GM19043 (cell line): ENCODE results near the gene TACSTD2.
"Not testable (repeated sequence)": the region's sequence is repeated elsewhere in the genome, so short reads cannot be mapped to it uniquely, and the experiment has no call there.

Experiments
- ATAC-seq: cut with Tn5 transposase; IDR thresholded peaks from one replicate; pipeline ENCODE4 v1.9.1; 2021; ENCODE audit warnings: low read depth; ENCODE audit not compliant: unreplicated experiment

TACSTD2 gene, protein sequence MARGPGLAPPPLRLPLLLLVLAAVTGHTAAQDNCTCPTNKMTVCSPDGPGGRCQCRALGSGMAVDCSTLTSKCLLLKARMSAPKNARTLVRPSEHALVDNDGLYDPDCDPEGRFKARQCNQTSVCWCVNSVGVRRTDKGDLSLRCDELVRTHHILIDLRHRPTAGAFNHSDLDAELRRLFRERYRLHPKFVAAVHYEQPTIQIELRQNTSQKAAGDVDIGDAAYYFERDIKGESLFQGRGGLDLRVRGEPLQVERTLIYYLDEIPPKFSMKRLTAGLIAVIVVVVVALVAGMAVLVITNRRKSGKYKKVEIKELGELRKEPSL

DNA sequence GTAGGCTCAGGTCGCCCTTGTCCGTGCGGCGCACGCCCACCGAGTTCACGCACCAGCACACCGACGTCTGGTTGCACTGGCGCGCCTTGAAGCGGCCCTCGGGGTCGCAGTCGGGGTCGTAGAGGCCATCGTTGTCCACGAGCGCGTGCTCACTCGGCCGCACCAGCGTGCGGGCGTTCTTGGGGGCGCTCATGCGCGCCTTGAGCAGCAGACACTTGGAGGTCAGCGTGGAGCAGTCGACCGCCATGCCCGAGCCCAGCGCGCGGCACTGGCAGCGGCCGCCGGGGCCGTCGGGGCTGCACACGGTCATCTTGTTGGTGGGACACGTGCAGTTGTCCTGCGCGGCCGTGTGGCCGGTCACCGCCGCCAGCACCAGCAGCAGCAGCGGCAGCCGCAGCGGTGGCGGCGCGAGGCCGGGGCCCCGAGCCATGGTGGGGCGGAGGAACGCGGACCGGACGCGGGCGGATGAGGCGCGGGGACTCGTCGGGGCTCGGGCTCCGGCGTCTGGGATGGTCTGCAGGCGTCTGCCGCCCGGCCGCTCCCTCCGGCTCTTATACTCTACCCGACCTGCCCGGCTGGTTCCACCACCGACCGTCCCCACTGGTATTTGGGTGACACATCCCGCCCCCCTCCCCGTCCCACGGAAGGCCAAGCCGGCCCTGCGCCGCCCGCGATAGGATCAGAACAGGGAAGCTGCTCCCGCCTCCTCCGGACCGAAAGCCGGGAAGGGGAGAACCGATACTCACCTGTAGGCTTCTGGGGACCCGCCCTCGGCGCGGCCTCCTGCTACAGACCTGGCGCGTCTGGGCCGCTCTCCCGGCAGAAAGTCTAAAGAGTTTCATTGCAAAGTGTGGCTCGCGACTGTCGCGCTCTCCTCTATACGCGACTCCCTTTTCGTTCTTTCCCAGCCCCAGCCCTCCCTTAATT lies at the start of gene TACSTD2:
TSS of gene TACSTD2 (minus strand) at position 526 of the 927 bp plus-strand sequence. CDS start at position 430, 96 bp downstream.
- ATAC-seq = no peak

- no peak for ATAC-seq
Measured at GRCh38 chr1:58626293-58626692, 49.2 kb upstream of the TACSTD2 start.

DNA sequence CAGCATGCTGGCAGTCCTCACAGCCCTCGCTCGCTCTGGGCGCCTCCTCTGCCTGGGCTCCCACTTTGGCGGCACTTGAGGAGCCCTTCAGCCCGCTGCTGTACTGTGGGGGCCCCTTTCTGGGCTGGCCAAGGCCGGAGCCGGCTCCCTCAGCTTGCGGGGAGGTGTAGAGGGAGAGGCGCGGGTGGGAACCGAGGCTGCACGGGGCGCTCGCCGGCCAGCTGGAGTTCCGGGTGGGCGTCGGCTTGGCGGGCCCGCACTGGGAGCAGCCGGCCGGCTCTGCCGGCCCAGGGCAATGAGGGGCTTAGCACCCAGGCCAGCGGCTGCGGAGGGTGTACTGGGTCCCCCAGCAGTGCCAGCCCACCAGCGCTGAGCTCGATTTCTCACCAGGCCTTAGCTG lies 46.2 kb upstream of the TACSTD2 start:
- ATAC-seq = not testable (repeated sequence)

DNA sequence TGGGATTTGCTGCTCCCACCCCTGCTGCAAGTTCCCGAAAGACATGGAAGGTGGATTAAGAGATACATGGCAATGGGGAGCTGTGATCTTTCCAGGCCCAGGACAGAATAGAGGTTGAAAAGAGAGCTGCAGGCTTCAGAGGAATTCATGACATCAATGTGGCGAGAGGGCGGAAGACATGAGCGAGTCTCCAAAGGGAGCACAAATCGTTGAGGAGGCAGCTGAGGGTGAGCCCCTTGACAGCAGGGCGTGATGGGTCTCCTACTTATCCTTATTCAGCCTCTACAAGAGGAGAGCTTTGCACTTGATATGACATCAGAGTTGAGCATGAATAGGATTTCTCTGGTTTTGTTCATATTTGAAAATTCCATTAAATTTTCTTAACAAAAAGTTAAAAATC lies 45.5 kb upstream of the TACSTD2 start:
- no peak for ATAC-seq

GRCh38 chr1:58621391-58621790 lies 44.3 kb upstream of the TACSTD2 start:
- ATAC-seq = no peak

GRCh38 chr1:58620926-58621325 lies 43.9 kb upstream of the TACSTD2 start:
- ATAC-seq = no peak

- ATAC-seq = no peak
Measured at GRCh38 chr1:58620259-58620658, 43.2 kb upstream of the TACSTD2 start.

DNA sequence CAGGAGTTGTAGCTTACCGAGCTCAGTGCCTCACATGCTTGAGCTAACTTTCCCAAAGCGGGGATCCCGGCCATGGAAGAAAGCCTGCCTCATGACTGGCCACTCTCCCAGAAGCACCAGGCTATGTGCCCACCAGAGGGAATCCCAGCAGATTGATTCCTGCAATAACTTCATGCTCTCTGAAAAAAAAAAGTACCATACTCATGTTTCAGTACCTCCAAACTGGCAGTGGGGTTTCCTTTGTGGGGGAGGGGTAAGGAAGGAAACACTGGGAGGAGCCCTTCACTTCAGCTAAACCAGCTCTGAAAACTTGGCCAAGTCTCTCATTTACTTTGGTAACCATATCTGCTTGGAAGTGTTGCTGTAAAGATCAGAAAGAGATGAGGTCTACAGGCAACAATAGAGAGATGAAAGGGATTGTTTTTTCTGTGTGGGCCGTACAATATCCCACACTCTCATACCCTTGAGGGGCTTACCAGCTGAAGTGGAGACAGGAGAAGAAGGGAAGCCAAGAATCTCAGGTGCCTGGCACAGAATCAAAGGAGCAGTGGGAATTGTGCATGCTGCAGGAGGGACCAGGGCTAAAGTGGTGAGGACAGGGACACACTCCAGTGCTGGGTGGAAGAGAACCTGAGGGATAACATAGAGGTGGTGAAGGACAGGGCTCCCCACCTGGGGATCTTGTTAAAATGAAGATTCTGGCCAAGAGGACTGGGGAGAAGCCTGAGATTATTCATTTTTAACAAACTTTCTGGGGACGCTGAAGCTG lies 42.4 kb upstream of the TACSTD2 start:
- ATAC-seq = no peak

- no peak for ATAC-seq
Measured at GRCh38 chr1:58618303-58618702, 41.3 kb upstream of the TACSTD2 start.

GRCh38 chr1:58611861-58612385 lies 34.9 kb upstream of the TACSTD2 start:
- ATAC-seq = no peak

- ATAC-seq = no peak
Measured at GRCh38 chr1:58608945-58609344, 31.9 kb upstream of the TACSTD2 start.

GRCh38 chr1:58608297-58608696 lies 31.2 kb upstream of the TACSTD2 start:
- ATAC-seq = no peak

- no peak for ATAC-seq
Measured at GRCh38 chr1:58607391-58607790, 30.3 kb upstream of the TACSTD2 start.

DNA sequence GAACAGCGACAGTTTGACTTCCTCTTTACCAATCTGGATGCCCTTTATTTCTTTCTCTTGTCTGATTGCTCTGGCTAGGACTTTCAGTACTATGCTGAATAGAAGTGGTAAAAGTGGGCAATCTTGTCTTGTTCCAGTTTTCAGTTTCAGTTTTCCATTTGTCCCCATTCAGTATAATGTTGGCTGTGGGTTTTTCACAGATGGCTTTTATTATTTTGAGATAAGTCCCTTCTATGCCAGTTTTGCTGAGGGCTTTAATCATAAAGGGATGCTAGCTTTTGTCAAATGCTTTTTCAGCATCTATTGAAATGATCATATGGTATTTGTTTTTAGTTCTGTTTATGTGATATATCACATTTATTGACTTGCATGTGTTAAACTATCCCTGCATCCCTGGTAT lies 24.9 kb upstream of the TACSTD2 start:
- ATAC-seq = not testable (repeated sequence)

GRCh38 chr1:58597996-58598395 lies 20.9 kb upstream of the TACSTD2 start:
- no peak for ATAC-seq

- ATAC-seq = no peak
Measured at GRCh38 chr1:58597076-58597475, 20.0 kb upstream of the TACSTD2 start.

DNA sequence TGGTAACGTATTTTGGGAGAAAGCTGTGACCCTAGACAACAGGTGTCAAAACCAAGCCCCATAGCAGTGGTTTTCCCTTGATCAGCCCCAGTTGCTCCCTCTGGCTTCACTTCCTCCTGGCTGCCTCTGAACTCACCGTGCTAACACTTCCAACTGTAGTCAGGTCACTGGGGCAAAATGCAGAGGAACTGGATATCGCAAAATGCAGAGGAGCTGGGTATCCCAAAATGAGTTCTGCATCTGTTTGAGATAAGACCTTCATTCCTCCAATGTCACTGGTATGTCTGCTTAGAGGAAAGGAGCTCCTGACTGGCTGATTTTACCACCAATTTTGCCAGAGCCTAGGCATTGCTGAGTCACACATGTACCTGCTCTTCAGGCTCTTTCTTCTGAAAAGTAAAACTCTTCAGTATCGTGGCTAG lies 19.6 kb upstream of the TACSTD2 start:
- no peak for ATAC-seq

DNA sequence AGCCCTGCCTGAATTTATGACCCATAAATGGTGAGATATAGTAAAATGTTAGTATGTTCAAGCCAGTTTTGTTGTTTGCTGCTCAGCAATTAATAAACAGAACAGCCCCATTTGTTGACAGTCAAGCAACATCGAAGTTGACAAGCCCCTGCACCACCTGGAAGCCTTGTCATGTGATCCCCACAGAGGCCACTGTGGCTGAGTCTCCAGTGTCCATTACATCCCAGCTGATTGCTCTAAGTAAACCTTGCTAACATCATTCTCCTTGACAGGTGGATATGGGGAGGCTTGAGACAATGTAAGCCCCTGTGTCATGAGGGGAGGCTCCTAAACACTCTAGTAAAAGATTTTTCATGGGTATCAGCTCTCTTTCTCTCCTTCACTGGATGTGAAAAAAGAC lies 17.5 kb upstream of the TACSTD2 start:
- ATAC-seq = no peak

- ATAC-seq = no peak
Measured at GRCh38 chr1:58592522-58593134, 15.6 kb upstream of the TACSTD2 start.

DNA sequence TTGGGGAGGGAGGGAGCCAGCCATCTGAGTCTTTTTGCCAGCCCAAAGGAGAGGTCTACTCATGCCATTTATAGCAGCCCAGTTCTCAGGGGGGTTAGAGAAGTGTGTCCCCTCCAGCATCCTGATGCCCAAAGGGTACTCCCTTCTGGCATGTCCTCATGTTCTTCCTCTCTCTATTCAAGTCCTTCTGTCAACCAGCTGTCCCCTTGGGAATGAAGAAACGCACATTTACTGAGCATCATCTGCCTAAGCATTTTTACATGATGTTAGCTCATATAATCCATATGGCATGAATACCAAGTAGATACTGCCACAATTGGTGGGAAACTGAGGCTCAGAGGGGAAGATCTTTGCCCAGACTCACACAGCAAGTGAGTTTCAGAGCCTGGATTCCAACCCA lies 14.8 kb upstream of the TACSTD2 start:
- no peak for ATAC-seq
